Naive thymus-derived CD4-positive, alpha-beta T cell (primary cell): Measurements from ENCODE around the gene SIRT7. TPM values are rescaled to one million over a fixed set of nuclear protein-coding genes. Genes with fewer than 3 reads are reported as not detected.

Experiments used
- polyA plus RNA-seq, 2 donors: library from polyadenylated mRNA; unstranded; fragments of 300-500 nt; fragmentation: Illumina TruSeq; gene quantifications; one replicate each; pipeline ENCODE4 v1.2.3, GENCODE V29; 2021
- total RNA-seq, 6 experiments: library from RNA in 5 of 6; stranded (reverse) in 5 of 6; gene quantifications; 1 replicate in 5 of 6; 2 replicates in 1 of 6; pipeline ENCODE4 v1.2.3 and lab custom pipeline; 2021 to 2026

Gene SIRT7
- total and polyA plus RNA-seq, 7 experiments from 2014 or later, result 21.6 to 81.4 (median 56.8) TPM

Other genes starting within 250 kb of the SIRT7 start
- gene ARL16, start 234.4 kb downstream of the SIRT7 start, total RNA-seq, result 10 to 100 TPM; 12.0 to 30.6 (median 30.1) TPM
- 10 to 100 TPM; 33.6 to 35.3 TPM for gene ARL16, start 234.4 kb downstream of the SIRT7 start, polyA plus RNA-seq
- 100 to 1,000 TPM; 108 to 174 (median 153) TPM for gene HGS, start 234.2 kb downstream of the SIRT7 start, total RNA-seq
- 10 to 100 TPM; 19.8 to 40.3 TPM for gene HGS, start 234.2 kb downstream of the SIRT7 start, polyA plus RNA-seq
- gene MRPL12, start 214.8 kb downstream of the SIRT7 start, total RNA-seq, result 10 to 100 TPM; 21.3 to 83.8 (median 26.6) TPM
- 10 to 100 TPM; 46.3 to 51.7 TPM for gene MRPL12, start 214.8 kb downstream of the SIRT7 start, polyA plus RNA-seq
- 10 to 100 TPM in 1 of 5 experiments, 1 to 10 TPM in 4; 4.0 to 27.4 (median 6.2) TPM for gene SLC25A10, start 205.9 kb downstream of the SIRT7 start, total RNA-seq
- gene SLC25A10, start 205.9 kb downstream of the SIRT7 start, polyA plus RNA-seq, result 1 to 10 TPM; 3.4 to 5.2 TPM
- not detected for gene GCGR, start 114.0 kb downstream of the SIRT7 start, total RNA-seq
- not detected for gene GCGR, start 114.0 kb downstream of the SIRT7 start, polyA plus RNA-seq
- 10 to 100 TPM; 41.1 to 65.3 (median 53.1) TPM for gene MCRIP1, start 84.9 kb downstream of the SIRT7 start, total RNA-seq
- gene MCRIP1, start 84.9 kb downstream of the SIRT7 start, polyA plus RNA-seq, result 10 to 100 TPM; 44.5 to 59.0 TPM
- gene PPP1R27, start 83.1 kb downstream of the SIRT7 start, total RNA-seq, result not detected
- gene PPP1R27, start 83.1 kb downstream of the SIRT7 start, polyA plus RNA-seq, result under 1 TPM in 1 of 2 donors, not detected in 1; 0.13 TPM
- 100 to 1,000 TPM; 188 to 568 (median 304) TPM for gene P4HB, start 57.6 kb downstream of the SIRT7 start, total RNA-seq
- gene P4HB, start 57.6 kb downstream of the SIRT7 start, polyA plus RNA-seq, result 100 to 1,000 TPM; 161 to 224 TPM
- 100 to 1,000 TPM; 308 to 671 (median 465) TPM for gene ARHGDIA, start 46.8 kb downstream of the SIRT7 start, total RNA-seq
- 100 to 1,000 TPM in 1 of 2 donors, 10 to 100 TPM in 1; 66.5 to 140 TPM for gene ARHGDIA, start 46.8 kb downstream of the SIRT7 start, polyA plus RNA-seq
- gene ALYREF, start 26.6 kb downstream of the SIRT7 start, total RNA-seq, result 100 to 1,000 TPM in 1 of 5 experiments, 10 to 100 TPM in 4; 38.3 to 159 (median 83.2) TPM
- 10 to 100 TPM; 28.5 to 31.5 TPM for gene ALYREF, start 26.6 kb downstream of the SIRT7 start, polyA plus RNA-seq
- gene ANAPC11, start 26.5 kb downstream of the SIRT7 start, total RNA-seq, result 100 to 1,000 TPM in 1 of 5 experiments, 10 to 100 TPM in 4; 30.8 to 106 (median 40.5) TPM
- gene ANAPC11, start 26.5 kb downstream of the SIRT7 start, polyA plus RNA-seq, result 100 to 1,000 TPM; 245 to 278 TPM
- under 1 TPM in 4 of 5 experiments, not detected in 1; 0.29 to 0.59 (median 0.54) TPM for gene NPB, start 15.9 kb downstream of the SIRT7 start, total RNA-seq
- under 1 TPM in 1 of 2 donors, not detected in 1; 0.20 TPM for gene NPB, start 15.9 kb downstream of the SIRT7 start, polyA plus RNA-seq
- gene PCYT2, start 6.8 kb downstream of the SIRT7 start, total RNA-seq, result 10 to 100 TPM; 17.5 to 43.6 (median 35.2) TPM
- 10 to 100 TPM; 22.4 to 27.0 TPM for gene PCYT2, start 6.8 kb downstream of the SIRT7 start, polyA plus RNA-seq
- gene MAFG, start 9.6 kb upstream of the SIRT7 start, total RNA-seq, result 10 to 100 TPM; 12.9 to 28.1 (median 18.1) TPM
- 1 to 10 TPM; 2.4 to 2.6 TPM for gene MAFG, start 9.6 kb upstream of the SIRT7 start, polyA plus RNA-seq
- 10 to 100 TPM in 1 of 5 experiments, 1 to 10 TPM in 4; 1.8 to 31.1 (median 2.3) TPM for gene PYCR1, start 19.1 kb upstream of the SIRT7 start, total RNA-seq
- gene PYCR1, start 19.1 kb upstream of the SIRT7 start, polyA plus RNA-seq, result 1 to 10 TPM; 4.2 to 4.5 TPM
- not detected for gene MYADML2, start 29.1 kb upstream of the SIRT7 start, total RNA-seq
- gene MYADML2, start 29.1 kb upstream of the SIRT7 start, polyA plus RNA-seq, result not detected
- gene NOTUM, start 43.0 kb upstream of the SIRT7 start, total RNA-seq, result under 1 TPM in 1 of 5 experiments, not detected in 4; 0.82 TPM
- gene NOTUM, start 43.0 kb upstream of the SIRT7 start, polyA plus RNA-seq, result under 1 TPM in 1 of 2 donors, not detected in 1; 0.35 TPM
- 10 to 100 TPM; 36.4 to 46.7 (median 46.0) TPM for gene ASPSCR1, start 59.5 kb upstream of the SIRT7 start, total RNA-seq
- 10 to 100 TPM; 24.2 to 36.6 TPM for gene ASPSCR1, start 59.5 kb upstream of the SIRT7 start, polyA plus RNA-seq
- 10 to 100 TPM; 25.5 to 71.8 (median 31.8) TPM for gene CENPX, start 104.7 kb upstream of the SIRT7 start, total RNA-seq
- 10 to 100 TPM; 62.3 to 72.7 TPM for gene CENPX, start 104.7 kb upstream of the SIRT7 start, polyA plus RNA-seq
- 10 to 100 TPM in 4 of 5 experiments, 1 to 10 TPM in 1; 9.2 to 39.1 (median 15.0) TPM for gene LRRC45, start 105.1 kb upstream of the SIRT7 start, total RNA-seq
- 1 to 10 TPM; 4.1 to 6.3 TPM for gene LRRC45, start 105.1 kb upstream of the SIRT7 start, polyA plus RNA-seq
- 1 to 10 TPM; 1.3 to 8.5 (median 2.1) TPM for gene RAC3, start 113.5 kb upstream of the SIRT7 start, total RNA-seq
- gene RAC3, start 113.5 kb upstream of the SIRT7 start, polyA plus RNA-seq, result not detected
- gene DCXR, start 119.5 kb upstream of the SIRT7 start, total RNA-seq, result 100 to 1,000 TPM in 1 of 5 experiments, 10 to 100 TPM in 4; 63.0 to 130 (median 83.6) TPM
- gene DCXR, start 119.5 kb upstream of the SIRT7 start, polyA plus RNA-seq, result 100 to 1,000 TPM; 164 to 228 TPM
- 10 to 100 TPM; 25.0 to 45.5 (median 31.5) TPM for gene RFNG, start 133.6 kb upstream of the SIRT7 start, total RNA-seq
- gene RFNG, start 133.6 kb upstream of the SIRT7 start, polyA plus RNA-seq, result 1 to 10 TPM; 4.2 to 6.7 TPM
- 10 to 100 TPM; 68.3 to 88.1 (median 71.7) TPM for gene GPS1, start 133.7 kb upstream of the SIRT7 start, total RNA-seq
- 100 to 1,000 TPM; 105 to 124 TPM for gene GPS1, start 133.7 kb upstream of the SIRT7 start, polyA plus RNA-seq
- 100 to 1,000 TPM; 127 to 157 (median 147) TPM for gene DUS1L, start 147.6 kb upstream of the SIRT7 start, total RNA-seq
- 100 to 1,000 TPM in 1 of 2 donors, 10 to 100 TPM in 1; 52.9 to 110 TPM for gene DUS1L, start 147.6 kb upstream of the SIRT7 start, polyA plus RNA-seq
- gene FASN, start 180.1 kb upstream of the SIRT7 start, total RNA-seq, result 100 to 1,000 TPM in 2 of 5 experiments, 10 to 100 TPM in 3; 24.3 to 168 (median 59.0) TPM
- gene FASN, start 180.1 kb upstream of the SIRT7 start, polyA plus RNA-seq, result 1 to 10 TPM in 1 of 2 donors, under 1 TPM in 1; 0.96 to 1.5 TPM